GM21529 (cell line): ENCODE results near the gene JMJD7.
"Not testable (repeated sequence)": the region's sequence is repeated elsewhere in the genome, so short reads cannot be mapped to it uniquely, and the experiment has no call there.

Experiments
- ATAC-seq: cut with Tn5 transposase; IDR thresholded peaks from one replicate; pipeline ENCODE4 v1.9.1; 2021; ENCODE audit not compliant: unreplicated experiment

The JMJD7 gene

GRCh38 chr15:41821831-41822230 lies 6.1 kb upstream of the JMJD7 start:
- no peak for ATAC-seq

DNA sequence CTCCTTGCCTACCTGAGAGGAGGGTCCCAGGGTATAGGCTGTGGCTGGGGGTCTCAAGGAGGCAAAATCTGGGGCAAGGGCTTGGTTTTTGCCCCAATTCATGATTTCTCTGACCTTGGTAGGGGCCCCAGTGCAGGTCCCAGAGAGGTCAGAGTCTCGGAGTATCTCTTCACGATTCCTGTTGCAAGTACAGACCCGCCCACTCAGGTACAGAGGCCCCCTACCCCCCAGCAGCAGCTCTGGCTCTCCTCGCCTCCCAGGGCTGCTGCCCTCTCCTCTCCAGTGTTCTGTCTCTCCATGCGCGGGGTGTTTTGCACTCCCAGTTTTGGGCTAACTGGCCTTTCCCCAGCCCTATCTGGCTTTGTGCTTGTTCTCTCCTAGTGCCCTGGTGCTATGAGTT lies 5.4 kb upstream of the JMJD7 start:
- no peak for ATAC-seq

GRCh38 chr15:41822957-41823356 lies 4.9 kb upstream of the JMJD7 start:
- ATAC-seq = no peak

DNA sequence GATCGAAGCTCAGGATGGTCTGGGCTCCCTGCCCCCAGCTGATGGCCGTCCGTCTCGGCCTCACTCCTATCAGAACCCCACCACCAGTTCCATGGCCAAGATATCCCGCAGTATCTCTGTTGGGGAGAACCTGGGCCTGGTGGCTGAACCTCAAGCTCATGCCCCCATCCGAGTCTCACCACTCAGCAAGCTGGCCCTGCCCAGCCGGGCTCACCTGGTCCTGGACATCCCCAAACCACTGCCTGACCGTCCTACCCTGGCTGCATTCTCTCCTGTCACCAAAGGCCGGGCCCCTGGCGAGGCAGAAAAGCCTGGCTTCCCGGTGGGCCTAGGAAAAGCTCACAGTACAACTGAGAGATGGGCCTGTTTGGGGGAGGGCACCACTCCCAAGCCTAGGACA lies 4.4 kb upstream of the JMJD7 start:
- ATAC-seq = no peak

GRCh38 chr15:41824062-41824745 lies 3.7 kb upstream of the JMJD7 start:
- ATAC-seq = no peak

GRCh38 chr15:41825145-41825544 lies 2.7 kb upstream of the JMJD7 start:
- no peak for ATAC-seq

DNA sequence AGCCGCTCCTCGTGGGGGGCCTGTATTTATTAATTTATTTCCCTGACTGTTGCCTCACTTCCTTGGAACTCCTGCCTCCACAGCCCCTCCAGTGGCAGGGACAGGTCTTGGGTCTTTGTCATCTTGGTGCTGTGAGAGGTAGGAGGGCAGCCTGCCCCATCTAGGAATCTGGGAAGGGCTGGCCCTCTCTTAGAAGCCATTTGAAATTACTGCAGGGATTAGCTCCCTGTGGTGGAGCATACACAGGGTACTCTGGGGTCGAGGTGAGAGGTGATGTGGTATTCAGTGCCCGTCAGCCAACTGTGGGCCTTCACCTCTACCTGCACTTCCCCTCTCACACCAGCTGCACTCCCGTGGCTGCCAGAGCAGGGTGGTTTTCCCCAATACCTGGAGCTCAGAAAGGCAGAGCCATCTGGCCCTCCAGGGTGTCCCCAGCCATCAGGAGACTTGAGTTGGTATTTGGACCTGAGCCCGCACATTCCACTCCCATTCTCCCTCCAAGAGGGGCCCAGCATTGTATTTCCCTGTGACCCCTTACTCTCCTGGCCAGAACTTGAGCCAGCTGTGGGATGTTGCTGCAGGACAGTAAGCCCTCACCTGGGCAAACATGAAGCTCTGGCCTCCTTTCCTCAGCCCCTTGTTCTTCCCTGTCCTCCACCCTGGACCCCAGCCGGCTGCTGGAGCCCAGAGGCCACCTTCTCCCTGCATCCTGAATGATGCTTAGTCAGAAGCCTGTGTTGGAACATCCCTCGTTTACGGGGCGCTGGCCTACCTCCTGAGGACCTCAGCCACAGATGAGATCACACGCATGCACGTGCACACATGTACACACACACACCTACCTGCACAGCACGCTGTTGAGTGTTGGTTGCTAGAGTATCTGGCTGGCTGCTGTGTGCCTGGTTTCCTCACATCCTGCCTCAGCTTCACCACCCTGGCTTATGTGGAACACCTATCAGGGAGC lies 2.0 kb upstream of the JMJD7 start:
- no peak for ATAC-seq

DNA sequence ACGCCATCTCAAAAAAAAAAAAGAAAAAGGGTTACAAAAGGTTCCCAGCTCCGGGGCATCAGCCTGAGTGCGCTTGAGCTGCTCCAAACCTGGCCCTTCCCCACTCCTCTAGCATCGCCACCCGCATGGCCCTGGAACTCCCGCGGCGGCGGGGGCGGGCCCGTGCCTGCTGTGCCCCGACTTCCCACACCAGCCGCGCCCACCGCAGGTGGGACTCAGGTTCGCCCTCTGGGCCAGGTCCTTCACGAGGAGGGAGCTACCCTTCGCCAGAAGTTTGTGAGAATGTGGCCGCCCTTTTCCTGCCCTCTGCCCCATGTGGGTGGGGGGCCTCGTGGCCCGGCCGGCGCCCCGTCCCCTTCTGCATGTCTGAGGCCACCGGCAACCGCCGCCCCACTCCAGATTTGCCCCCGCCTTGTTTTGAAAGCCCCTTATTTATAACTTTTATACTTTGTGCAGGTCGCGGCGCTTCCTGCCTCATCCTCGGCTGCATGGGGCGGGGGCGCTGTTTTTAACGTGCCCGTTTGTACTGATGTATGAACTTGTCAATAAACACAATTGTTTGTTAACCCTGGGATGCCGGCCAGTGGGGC lies 507 bp upstream of the JMJD7 start:
- no peak for ATAC-seq

- ATAC-seq = no peak
Observed at GRCh38 chr15:41828807-41829141, 882 bp downstream of the JMJD7 start.

DNA sequence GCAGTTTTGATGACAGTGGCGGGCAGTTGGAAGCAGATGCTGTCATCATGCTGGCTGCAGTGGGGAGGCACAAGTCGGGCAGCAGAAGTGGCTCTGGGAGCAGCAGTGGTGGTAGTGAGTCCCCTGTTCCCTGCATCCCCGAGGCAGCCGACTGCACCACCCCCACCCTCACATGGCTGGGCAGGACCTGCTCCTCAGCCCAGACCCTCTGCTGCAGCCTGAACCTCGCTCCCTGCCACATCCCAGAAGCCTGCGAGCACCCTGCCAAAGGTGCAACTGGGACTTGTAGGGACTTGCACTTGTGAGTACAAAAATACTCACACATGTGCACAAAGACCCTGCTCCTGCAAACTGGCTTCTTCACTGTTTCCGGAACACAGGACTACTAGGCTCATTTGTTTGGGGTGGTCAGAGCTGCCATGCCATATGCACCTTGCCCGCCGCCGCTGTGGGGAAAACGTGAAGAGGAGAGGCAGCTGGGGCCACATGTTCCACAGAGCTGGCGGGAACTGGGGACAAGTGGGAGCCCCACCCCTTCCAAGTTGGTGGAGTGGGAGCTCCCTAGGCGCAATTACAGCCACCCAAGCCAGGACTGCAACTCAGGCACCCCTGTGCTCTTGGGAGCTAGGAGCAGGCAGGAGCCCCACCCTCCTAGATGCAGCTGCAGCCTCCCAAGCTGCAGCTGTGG lies 2.2 kb downstream of the JMJD7 start:
- ATAC-seq = no peak

GRCh38 chr15:41831291-41831690 lies 3.4 kb downstream of the JMJD7 start:
- ATAC-seq = not testable (repeated sequence)

DNA sequence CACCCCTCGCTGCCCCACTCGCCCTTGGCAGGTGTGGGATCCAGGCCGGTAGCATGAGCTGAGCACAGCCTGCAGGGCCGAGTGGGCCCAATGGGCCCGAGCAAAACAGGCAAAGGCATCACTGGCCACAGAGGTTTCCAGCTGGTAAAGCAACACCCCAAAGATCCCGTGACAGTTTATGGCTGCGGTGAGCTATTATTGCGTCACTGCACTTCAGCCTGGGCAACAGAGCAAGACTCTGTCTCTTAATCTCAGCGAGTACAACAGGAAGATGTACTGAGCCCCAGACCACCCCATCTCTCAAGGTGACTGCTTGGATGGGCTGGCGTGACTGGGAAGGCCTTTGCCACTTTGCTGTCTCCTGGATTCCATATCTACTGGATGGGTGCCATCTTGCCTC lies 4.3 kb downstream of the JMJD7 start:
- no peak for ATAC-seq

GRCh38 chr15:41832875-41833274 lies 5.0 kb downstream of the JMJD7 start:
- ATAC-seq = no peak

- ATAC-seq = no peak
Observed at GRCh38 chr15:41834096-41834495, 6.2 kb downstream of the JMJD7 start.

DNA sequence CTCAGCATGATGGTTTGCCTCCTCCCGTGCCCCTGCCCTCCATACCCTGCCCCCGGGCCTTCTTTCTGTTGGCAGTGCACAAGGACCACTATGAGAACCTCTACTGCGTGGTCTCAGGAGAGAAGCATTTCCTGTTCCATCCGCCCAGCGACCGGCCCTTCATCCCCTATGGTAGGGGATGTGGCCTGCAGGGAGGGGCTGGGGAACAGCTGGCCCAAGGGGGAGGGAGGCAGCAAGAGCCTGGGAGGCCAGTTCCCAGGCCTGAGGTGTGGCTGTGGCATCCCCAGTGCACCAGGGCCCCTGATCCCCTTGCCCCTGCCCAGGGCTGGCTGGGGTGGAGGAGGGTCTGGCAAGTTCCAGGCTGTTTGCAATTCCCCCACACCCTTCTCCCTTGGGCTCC lies 8.2 kb downstream of the JMJD7 start:
- ATAC-seq = no peak

GRCh38 chr15:41836713-41837454 lies 9.0 kb downstream of the JMJD7 start:
- ATAC-seq = no peak

- no peak for ATAC-seq
Observed at GRCh38 chr15:41838400-41838897, 10.6 kb downstream of the JMJD7 start, which contains the start of gene PLA2G4B. TSS of gene PLA2G4B (plus strand) at chr15:41838847. CDS start at chr15:41838914, 67 bp downstream.

GRCh38 chr15:41839781-41840491 lies 12.0 kb downstream of the JMJD7 start:
- no peak for ATAC-seq

DNA sequence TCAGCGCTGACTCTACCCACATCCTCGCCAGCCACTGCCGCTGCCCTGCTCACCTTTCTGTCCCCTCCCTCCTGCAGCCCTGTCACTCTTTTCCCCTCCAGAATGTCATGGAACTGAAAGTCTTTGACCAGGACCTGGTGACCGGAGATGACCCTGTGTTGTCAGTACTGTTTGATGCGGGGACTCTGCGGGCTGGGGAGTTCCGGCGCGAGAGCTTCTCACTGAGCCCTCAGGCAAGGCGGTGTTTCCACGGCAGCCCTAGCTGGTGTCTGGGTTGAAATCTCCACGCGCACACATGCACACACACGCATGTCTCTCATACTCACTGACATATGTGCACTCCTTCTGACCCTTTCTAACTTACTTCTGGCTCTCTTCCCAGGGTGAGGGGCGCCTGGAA lies 12.8 kb downstream of the JMJD7 start:
- no peak for ATAC-seq

- ATAC-seq = no peak
Observed at GRCh38 chr15:41841131-41841530, 13.2 kb downstream of the JMJD7 start.
